HuH-7 (cell line): ENCODE results near the gene GCLM.
A peak's percentile ranks its signal among the peaks of the same experiment; 100 is the strongest.
"Not testable (repeated sequence)": the region's sequence is repeated elsewhere in the genome, so short reads cannot be mapped to it uniquely, and the experiment has no call there.

Source experiments
- DNase-seq: peaks from one replicate; pipeline ENCODE4 v3.0.0; 2011; ENCODE audit warnings: low spot score

Gene GCLM

GRCh38 chr1:93888900-93889299, 20.3 kb downstream of the GCLM start:
- DNase-seq = no peak

- DNase-seq = no peak
These were observed 27.0 kb downstream of the GCLM start for GRCh38 chr1:93882269-93882668.

GRCh38 chr1:93880731-93881130, 28.5 kb downstream of the GCLM start:
- DNase-seq = no peak

- peak; percentile 74 for DNase-seq
These were observed 30.2 kb downstream of the GCLM start, which contains the start of gene DNTTIP2 for GRCh38 chr1:93878889-93879586. TSS of gene DNTTIP2 (minus strand) at chr1:93879206. CDS start at chr1:93879148, 58 bp downstream.

- no peak for DNase-seq
These were observed 30.7 kb downstream of the GCLM start for GRCh38 chr1:93878501-93878888.

- no peak for DNase-seq
These were observed 31.7 kb downstream of the GCLM start for GRCh38 chr1:93877529-93877928.

GRCh38 chr1:93876244-93876643, 33.0 kb downstream of the GCLM start:
- DNase-seq = no peak

GRCh38 chr1:93874025-93874651, 35.1 kb downstream of the GCLM start:
- DNase-seq = no peak

- no peak for DNase-seq
These were observed 37.9 kb downstream of the GCLM start for GRCh38 chr1:93871366-93871765.

GRCh38 chr1:93869653-93870052, 39.6 kb downstream of the GCLM start:
- DNase-seq = no peak

- not testable (repeated sequence) for DNase-seq
These were observed 40.7 kb downstream of the GCLM start for GRCh38 chr1:93868492-93868891.

GRCh38 chr1:93865253-93865652, 44.0 kb downstream of the GCLM start:
- no peak for DNase-seq

GRCh38 chr1:93864175-93864574, 45.1 kb downstream of the GCLM start:
- no peak for DNase-seq

GRCh38 chr1:93857653-93858052, 51.6 kb downstream of the GCLM start:
- DNase-seq = not testable (repeated sequence)

- DNase-seq = not testable (repeated sequence)
These were observed 53.2 kb downstream of the GCLM start for GRCh38 chr1:93855983-93856382.

GRCh38 chr1:93853940-93854339, 55.3 kb downstream of the GCLM start:
- DNase-seq = no peak

- no peak for DNase-seq
These were observed 57.4 kb downstream of the GCLM start for GRCh38 chr1:93851878-93852277.

GRCh38 chr1:93851327-93851712, 57.9 kb downstream of the GCLM start:
- no peak for DNase-seq

- not testable (repeated sequence) for DNase-seq
These were observed 58.4 kb downstream of the GCLM start for GRCh38 chr1:93850687-93851326.

- DNase-seq = no peak
These were observed 60.8 kb downstream of the GCLM start for GRCh38 chr1:93848350-93848883.

GRCh38 chr1:93847811-93848288, 61.4 kb downstream of the GCLM start:
- peak; percentile 56 for DNase-seq

- peak; percentile 76 for DNase-seq
These were observed 62.0 kb downstream of the GCLM start for GRCh38 chr1:93846992-93847810.
